Mesenchymal stem cell (in vitro differentiated cells and primary cell): ENCODE results near the gene USE1.
A peak's percentile ranks its signal among the peaks of the same experiment; 100 is the strongest.

Experiments
- DNase-seq: peaks from one replicate; pipeline ENCODE4 v3.0.0-alpha.2; 2013
- H2AFZ ChIP-seq: one replicate; pipeline ENCODE4 v1.6.1; 2013; ENCODE audit warnings: low read depth, mild to moderate bottlenecking, control low read depth, inconsistent platforms, low read length, moderate library complexity
- H2AK5ac ChIP-seq: 2 replicates; pipeline ENCODE4 v1.6.1; 2013; ENCODE audit warnings: low read length, moderate library complexity, mild to moderate bottlenecking, inconsistent platforms; ENCODE audit not compliant: severe bottlenecking
- H2BK120ac ChIP-seq: one replicate; pipeline ENCODE4 v1.6.1; 2013; ENCODE audit warnings: low read depth, mild to moderate bottlenecking, inconsistent platforms, low read length, moderate library complexity
- H2BK12ac ChIP-seq, 2 experiments: one replicate each; pipeline ENCODE4 v1.6.1; 2013; ENCODE audit warnings: inconsistent platforms in 2 of 2, low read length in 2 of 2, mild to moderate bottlenecking in 2 of 2, moderate library complexity in 2 of 2, control low read depth in 1 of 2
- H2BK15ac ChIP-seq: one replicate; pipeline ENCODE4 v1.6.1; 2013; ENCODE audit warnings: mild to moderate bottlenecking, low read depth, inconsistent platforms; ENCODE audit not compliant: poor library complexity, severe bottlenecking
- H2BK5ac ChIP-seq: 2 replicates; pipeline ENCODE4 v1.6.1; 2013; ENCODE audit warnings: low read depth, mild to moderate bottlenecking, low read length, control low read depth, inconsistent platforms; ENCODE audit not compliant: poor library complexity, severe bottlenecking
- H3K14ac ChIP-seq, 2 experiments: one replicate each; pipeline ENCODE4 v1.6.1; 2013; ENCODE audit warnings: inconsistent platforms in 2 of 2, low read length in 2 of 2, control low read depth in 1 of 2, mild to moderate bottlenecking in 1 of 2, moderate library complexity in 1 of 2
- H3K18ac ChIP-seq, 2 experiments: one replicate each; pipeline ENCODE4 v1.6.1; 2013; ENCODE audit warnings: inconsistent platforms in 2 of 2, low read length in 2 of 2, control low read depth in 1 of 2, low read depth in 1 of 2, mild to moderate bottlenecking in 1 of 2
- H3K23ac ChIP-seq, 2 experiments: one replicate each; pipeline ENCODE4 v1.6.1; 2013; ENCODE audit warnings: inconsistent platforms in 2 of 2, low read length in 2 of 2, mild to moderate bottlenecking in 2 of 2, moderate library complexity in 2 of 2, control low read depth in 1 of 2
- H3K27ac ChIP-seq: 2 replicates; pipeline ENCODE4 v1.5.1; 2013; ENCODE audit warnings: mild to moderate bottlenecking, moderate library complexity, low read length, control low read depth, inconsistent platforms; ENCODE audit not compliant: poor library complexity, severe bottlenecking
- H3K27me3 ChIP-seq, 2 experiments: 2 replicates each; pipeline versions ENCODE4 v1.6.1 to v1.7.0; 2013; ENCODE audit warnings: low read length in 2 of 2, mild to moderate bottlenecking in 2 of 2, moderate library complexity in 2 of 2, control low read depth in 1 of 2, inconsistent platforms in 1 of 2; ENCODE audit not compliant: control insufficient read depth in 1 of 2, insufficient read depth in 1 of 2
- H3K36me3 ChIP-seq, 2 experiments: 2 replicates each; pipeline versions ENCODE4 v1.6.1 to v1.7.0; 2013; ENCODE audit warnings: low read length in 2 of 2, control low read depth in 1 of 2, inconsistent platforms in 1 of 2, low read depth in 1 of 2, mild to moderate bottlenecking in 1 of 2; ENCODE audit not compliant: insufficient read depth in 2 of 2, control insufficient read depth in 1 of 2
- H3K4ac ChIP-seq, 2 experiments: one replicate each; pipeline ENCODE4 v1.6.1; 2013; ENCODE audit warnings: inconsistent platforms in 2 of 2, low read length in 2 of 2, mild to moderate bottlenecking in 2 of 2, moderate library complexity in 2 of 2, control low read depth in 1 of 2, low read depth in 1 of 2
- H3K4me1 ChIP-seq: 2 replicates; pipeline ENCODE4 v1.6.1; 2013; ENCODE audit warnings: low read depth, low read length, control low read depth; ENCODE audit not compliant: control insufficient read depth, insufficient read depth
- H3K4me2 ChIP-seq: 2 replicates; pipeline ENCODE4 v1.6.1; 2013; ENCODE audit warnings: low read length, mild to moderate bottlenecking, inconsistent platforms; ENCODE audit not compliant: poor library complexity, severe bottlenecking
- H3K4me3 ChIP-seq, 2 experiments: 2 replicates each; pipeline versions ENCODE4 v1.5.1 to v1.7.0; 2013; ENCODE audit warnings: low read length in 2 of 2, mild to moderate bottlenecking in 2 of 2, control low read depth in 1 of 2, low read depth in 1 of 2; ENCODE audit not compliant: insufficient read depth in 1 of 2
- H3K79me1 ChIP-seq: replicated peaks from 2 replicates; pipeline ENCODE4 v1.6.1; 2013; ENCODE audit warnings: mild to moderate bottlenecking, control low read depth, low read length, inconsistent platforms; ENCODE audit not compliant: poor library complexity, severe bottlenecking
- H3K9ac ChIP-seq: 2 replicates; pipeline ENCODE4 v1.7.0; 2013; ENCODE audit warnings: mild to moderate bottlenecking, low read length, moderate library complexity
- H3K9me3 ChIP-seq: 2 replicates; pipeline ENCODE4 v1.7.0; 2013; ENCODE audit warnings: mild to moderate bottlenecking, low read length; ENCODE audit not compliant: control insufficient read depth
- H4K8ac ChIP-seq: one replicate; pipeline ENCODE4 v1.6.1; 2013; ENCODE audit warnings: inconsistent platforms, mild to moderate bottlenecking, low read length, moderate library complexity
- H4K91ac ChIP-seq: one replicate; pipeline ENCODE4 v1.6.1; 2013; ENCODE audit warnings: mild to moderate bottlenecking, low read length, inconsistent platforms
- WGBS: methylation state at CpG from one replicate; pipeline ENCODE4 v1.1.7; 2013; ENCODE audit warnings: mixed read lengths; 5-methylcytosine and 5-hydroxymethylcytosine counted together

USE1 gene

DNA sequence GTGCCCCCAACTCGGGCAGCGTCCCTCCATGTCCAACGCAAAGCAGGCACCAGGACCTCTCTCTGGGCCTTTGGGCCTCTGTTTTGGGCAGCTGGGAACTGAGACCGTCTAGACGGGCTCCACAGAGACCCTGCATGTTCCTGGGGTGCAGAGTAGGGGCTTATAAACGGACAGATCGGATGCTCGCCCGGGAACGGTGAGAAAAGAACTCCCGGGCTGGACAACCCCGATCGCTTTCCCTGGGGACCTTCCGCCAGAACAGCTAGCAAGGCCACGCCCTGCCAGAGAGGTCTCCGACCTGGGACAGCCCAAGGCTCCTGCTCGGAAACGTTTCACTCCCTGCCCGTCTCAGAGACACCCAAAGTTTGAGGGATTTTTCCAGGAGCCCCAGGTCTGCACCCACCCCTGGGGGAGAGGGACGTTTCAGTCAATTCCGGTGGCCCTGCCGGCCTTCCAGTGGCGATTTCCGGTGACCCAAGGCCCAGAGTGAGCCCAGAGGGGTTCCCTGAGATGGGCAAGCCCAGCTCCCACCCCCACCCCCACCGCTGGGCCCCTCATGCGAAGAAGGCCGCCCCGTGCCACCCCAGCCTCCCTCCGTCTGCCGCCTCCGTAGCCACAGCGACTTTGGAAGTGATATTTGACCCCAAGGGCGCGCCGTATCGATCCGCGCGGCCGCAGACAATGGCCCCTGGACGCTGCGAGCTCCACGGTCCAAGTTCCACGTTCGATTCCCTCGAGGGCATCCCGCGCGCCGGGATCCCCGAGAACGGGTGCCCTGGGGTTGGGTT, 28.9 kb downstream of the USE1 start:
- peak overlapping the region; percentile 53 for H4K8ac ChIP-seq
- no peaks in the 10 kb centered on the region for H3K9me3 ChIP-seq
- under 1% methylated on average over 33 of the region's 52 CpGs for WGBS
- H4K91ac ChIP-seq: peak overlapping the region; percentile 90
- peak overlapping the region; percentile 79 for H3K9ac ChIP-seq
- H3K4me2 ChIP-seq: peak overlapping the region; percentile 49
- H3K23ac ChIP-seq: peak overlapping the region in 1 of 2 experiments; percentile 94
- H2BK12ac ChIP-seq: no peak overlapping the region
- H2BK15ac ChIP-seq: peak overlapping the region; percentile 94
- H3K4ac ChIP-seq: peak overlapping the region; percentile 98 to 99
- H2AK5ac ChIP-seq: peak overlapping the region; percentile 21
- H3K14ac ChIP-seq: peak overlapping the region; percentile 66 to 80
- peaks cover 47% of the 10 kb centered on the region for H3K4me1 ChIP-seq
- no peak overlapping the region for H2AFZ ChIP-seq
- peak overlapping the region; percentile 90 to 92 for H3K4me3 ChIP-seq
- H3K79me1 ChIP-seq: peaks cover 7% of the 10 kb centered on the region
- peak overlapping the region; percentile 93 for H2BK120ac ChIP-seq
- no peaks in the 10 kb centered on the region for H3K27me3 ChIP-seq
- peak overlapping the region; percentile 55 for H3K27ac ChIP-seq
- DNase-seq: peak; percentile 54
- peak overlapping the region; percentile 85 to 98 for H3K18ac ChIP-seq
- H3K36me3 ChIP-seq: peaks cover 0 to 17% of the 10 kb centered on the region in 2 experiments
- no peak overlapping the region for H2BK5ac ChIP-seq

- Histone ChIP-seq H3K9me3 (no peaks in the 10 kb centered on the region), H3K27me3 (no peaks in the 10 kb centered on the region), H3K9ac (peak overlapping the region; percentile 79), H3K79me1 (peaks cover 6% of the 10 kb centered on the region), H3K23ac (peak overlapping the region in 1 of 2 experiments; percentile 99), H3K27ac (peak overlapping the region; percentile 22), H3K4ac (peak overlapping the region; percentile 98 to 99), H3K4me3 (peak overlapping the region; percentile 90 to 92), H2BK12ac (peak overlapping the region; percentile 5 to 11), H4K8ac (peak overlapping the region; percentile 43), H2BK5ac (peak overlapping the region; percentile 1), H3K4me2 (peak overlapping the region; percentile 49), H2BK120ac (peak overlapping the region; percentile 93), H3K4me1 (peaks cover 53% of the 10 kb centered on the region), H2BK15ac (peak overlapping the region; percentile 94), H3K14ac (peak overlapping the region; percentile 80 to 84), H3K36me3 (peaks cover 0 to 16% of the 10 kb centered on the region in 2 experiments), H2AK5ac (peak overlapping the region; percentile 5), H3K18ac (peak overlapping the region; percentile 85 to 98), H2AFZ (no peak overlapping the region), H4K91ac (peak overlapping the region; percentile 90)
- DNase-seq: no peak
- 1% methylated on average over 62 of the region's 100 CpGs for WGBS
Observed at GRCh38 chr19:17244618-17245534, 29.7 kb downstream of the USE1 start.

DNA sequence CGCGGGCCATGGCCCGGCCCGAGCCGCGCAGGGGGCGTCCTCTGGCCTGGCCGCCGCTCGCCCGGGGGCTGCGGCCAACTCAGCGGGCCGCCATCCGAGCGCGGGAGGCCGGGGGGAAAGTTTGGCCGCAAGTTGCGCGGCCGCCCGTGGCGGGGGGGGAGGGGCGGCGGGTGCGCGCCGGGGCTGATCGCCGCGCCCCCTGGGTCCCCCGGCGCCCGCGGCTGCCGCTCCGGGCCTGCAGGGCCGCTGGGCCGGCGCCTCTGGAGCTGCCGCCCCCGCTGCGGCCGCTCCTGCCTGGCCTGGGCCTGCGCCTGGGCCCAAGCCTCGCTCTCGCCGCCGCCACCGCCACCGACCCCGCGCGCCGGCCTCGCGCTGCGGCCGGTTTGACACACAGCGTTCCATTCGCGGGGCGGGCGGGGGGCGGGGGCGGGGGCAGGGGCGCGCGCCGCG, 30.4 kb downstream of the USE1 start, which contains the start of gene NR2F6:
Gene NR2F6, minus strand, starts transcription at position 385 of the 450 bp plus-strand sequence. CDS start 699 bp downstream, outside the sequence.
- Histone ChIP-seq H3K14ac (peak within 1 kb of the TSS; percentile 80 to 84), H3K9ac (peak within 1 kb of the TSS; percentile 79), H3K79me1 (peaks cover 2% of the 10 kb centered on the region), H2BK120ac (peak within 1 kb of the TSS; percentile 93), H3K27ac (peak within 1 kb of the TSS; percentile 90), H2BK15ac (peak within 1 kb of the TSS; percentile 94), H4K8ac (peak within 1 kb of the TSS; percentile 67), H2AFZ (no peak within 1 kb of the TSS), H2AK5ac (peak within 1 kb of the TSS; percentile 5), H3K18ac (peak within 1 kb of the TSS; percentile 85 to 99), H3K4me2 (peak within 1 kb of the TSS; percentile 57), H3K4ac (peak within 1 kb of the TSS; percentile 98 to 99), H2BK5ac (peak within 1 kb of the TSS; percentile 67), H3K23ac (peak within 1 kb of the TSS in 1 of 2 experiments; percentile 99), H3K9me3 (no peaks in the 10 kb centered on the region), H3K4me3 (peak within 1 kb of the TSS; percentile 90 to 92), H3K36me3 (peaks cover 0 to 9% of the 10 kb centered on the region in 2 experiments), H2BK12ac (peak within 1 kb of the TSS; percentile 57 to 94), H3K4me1 (peaks cover 52% of the 10 kb centered on the region), H4K91ac (peak within 1 kb of the TSS; percentile 95), H3K27me3 (no peaks in the 10 kb centered on the region)
- 1% methylated on average over 15 of the region's 72 CpGs for WGBS
- no peak for DNase-seq
